ENCODE data around the gene RTKN2.

- TF ChIP-seq CTCF (IDR thresholded peaks at IDR 0.05 in 2 of 3, conservative IDR thresholded peaks at IDR 0.05 in 1 of 3; ENCODE audit: control insufficient read depth in 2 of 3, extremely low read depth in 1 of 3, insufficient read depth in 1 of 3, low read depth in 3 of 3, low read length in 3 of 3) (no peak), GABPA (IDR thresholded peaks at IDR 0.05; ENCODE audit: low read depth) (no peak), EP300 (IDR thresholded peaks at IDR 0.05; ENCODE audit: borderline replicate concordance in 1 of 2, control insufficient read depth in 1 of 2, low read depth in 2 of 2, low read length in 2 of 2) (no peak), POLR2AphosphoS5 (IDR thresholded peaks at IDR 0.05; ENCODE audit: low read length) (no peak), MTA2 (IDR thresholded peaks at IDR 0.05; ENCODE audit: low read depth) (no peak)
Measured at GRCh38 chr10:62172465-62172864, 96.2 kb downstream of the RTKN2 start.
